PC-9 (cell line): ENCODE measurements around the gene PWWP2B.

Experiments used
- CTCF ChIP-seq: fragments of 200-600 bp; sonication (generic); conservative IDR thresholded peaks from 2 replicates; pipeline ENCODE4 v1.6.1; 2017; ENCODE audit warnings: mixed run types, antibody characterized with exemption, mild to moderate bottlenecking, moderate library complexity
- EZH2 ChIP-seq: fragments of 200-600 bp; sonication (generic); IDR thresholded peaks from 2 replicates; pipeline ENCODE4 v1.8.0; 2017; ENCODE audit warnings: antibody characterized with exemption, low read depth

- TF ChIP-seq CTCF (no peak), EZH2 (no peak)
These were observed 21.7 kb upstream of the PWWP2B start for GRCh38 chr10:132375116-132375794.
